HEK293 (cell line): Measurements from ENCODE around the gene RRP1B.
"Not testable (repeated sequence)": the region's sequence is repeated elsewhere in the genome, so short reads cannot be mapped to it uniquely, and the experiment has no call there.

Source experiments
- CTCF ChIA-PET: fragments of 350-600 bp; formaldehyde crosslinking; extraction: SDS; loops from one replicate; lab custom pipeline; 2021; ENCODE audit warnings: antibody characterized with exemption; lab: Yijun Ruan, JAX
- POLR2A ChIA-PET: fragments of 300-600 bp; formaldehyde crosslinking; extraction: SDS; loops from one replicate; lab custom pipeline; 2020; ENCODE audit warnings: antibody characterized with exemption, inconsistent platforms; lab: Yijun Ruan, JAX
- H3K27ac ChIP-seq: fragments of 200-500 bp; sonication (Bioruptor generic); 2 replicates; pipeline ENCODE4 v1.5.1; 2014; ENCODE audit warnings: low read depth, low read length, control low read depth, inconsistent platforms; ENCODE audit errors: extremely low read depth
- H3K36me3 ChIP-seq, 2 experiments: fragments of 200-500 bp in 1 of 2; sonication (Bioruptor generic) in 1 of 2; 1 replicate in 1 of 2; 2 replicates in 1 of 2; pipeline ENCODE4 v1.5.1; 2014 to 2017; ENCODE audit warnings: inconsistent platforms in 2 of 2, low read length in 2 of 2; ENCODE audit not compliant: control insufficient read depth in 2 of 2, insufficient read depth in 1 of 2
- H3K4me1 ChIP-seq: fragments of 200-500 bp; sonication (Bioruptor generic); 2 replicates; pipeline ENCODE4 v1.5.1; 2014; ENCODE audit warnings: mild to moderate bottlenecking, low read length, inconsistent platforms; ENCODE audit not compliant: control insufficient read depth, insufficient read depth
- H3K4me3 ChIP-seq: 2 replicates; pipeline ENCODE4 v1.5.1; 2011; ENCODE audit warnings: low read depth, mild to moderate bottlenecking, control low read depth, low read length, moderate library complexity
- H3K9me3 ChIP-seq: fragments of 200-500 bp; sonication (Bioruptor generic); 2 replicates; pipeline ENCODE4 v1.5.1; 2014; ENCODE audit warnings: low read depth, low read length, inconsistent platforms; ENCODE audit not compliant: control insufficient read depth, insufficient read depth
- GLI4 ChIP-seq: fragments of 450-650 bp; formaldehyde crosslinking; IDR thresholded peaks from 2 replicates; pipeline ENCODE4 v1.5.1; 2016; ENCODE audit warnings: missing biosample characterization, missing genetic modification characterization
- GLIS1 ChIP-seq: fragments of 450-650 bp; formaldehyde crosslinking; IDR thresholded peaks from 2 replicates; pipeline ENCODE4 v1.5.1; 2016; ENCODE audit warnings: missing biosample characterization, missing genetic modification characterization
- GLIS2 ChIP-seq: fragments of 450-650 bp; formaldehyde crosslinking; IDR thresholded peaks from 2 replicates; pipeline ENCODE4 v1.5.1; 2016; ENCODE audit warnings: missing biosample characterization, missing genetic modification characterization
- KLF16 ChIP-seq: fragments of 450-650 bp; formaldehyde crosslinking; IDR thresholded peaks from 2 replicates; pipeline ENCODE4 v1.5.1; 2017; ENCODE audit warnings: missing biosample characterization, missing genetic modification characterization
- YY2 ChIP-seq: fragments of 450-650 bp; formaldehyde crosslinking; IDR thresholded peaks from 2 replicates; pipeline ENCODE4 v1.5.1; 2016; ENCODE audit warnings: missing biosample characterization, missing genetic modification characterization
- ZIC2 ChIP-seq: fragments of 450-650 bp; formaldehyde crosslinking; IDR thresholded peaks from 2 replicates; pipeline ENCODE4 v1.5.1; 2016; ENCODE audit warnings: missing biosample characterization, missing genetic modification characterization
- ZNF121 ChIP-seq: fragments of 450-650 bp; formaldehyde crosslinking; IDR thresholded peaks from 2 replicates; pipeline ENCODE4 v1.5.1; 2016; ENCODE audit warnings: missing biosample characterization, missing genetic modification characterization
- ZNF155 ChIP-seq: fragments of 450-650 bp; formaldehyde crosslinking; IDR thresholded peaks from 2 replicates; pipeline ENCODE4 v1.5.1; 2016; ENCODE audit warnings: missing biosample characterization, missing genetic modification characterization
- ZNF175 ChIP-seq: fragments of 450-650 bp; formaldehyde crosslinking; IDR thresholded peaks from 2 replicates; pipeline ENCODE4 v1.5.1; 2016; ENCODE audit warnings: missing biosample characterization, missing genetic modification characterization
- ZNF184 ChIP-seq: fragments of 450-650 bp; IDR thresholded peaks from 2 replicates; pipeline ENCODE4 v1.5.1; 2018; ENCODE audit warnings: missing biosample characterization, mild to moderate bottlenecking, missing genetic modification characterization
- ZNF2 ChIP-seq: fragments of 450-650 bp; formaldehyde crosslinking; IDR thresholded peaks from 2 replicates; pipeline ENCODE4 v1.5.1; 2016; ENCODE audit warnings: missing biosample characterization, missing genetic modification characterization
- ZNF341 ChIP-seq: fragments of 450-650 bp; formaldehyde crosslinking; IDR thresholded peaks from 2 replicates; pipeline ENCODE4; 2016; ENCODE audit warnings: low read depth, missing biosample characterization, missing genetic modification characterization
- ZNF394 ChIP-seq: fragments of 450-650 bp; formaldehyde crosslinking; IDR thresholded peaks from 2 replicates; pipeline ENCODE4 v1.5.1; 2016; ENCODE audit warnings: missing biosample characterization, missing genetic modification characterization, mild to moderate bottlenecking, moderate library complexity, borderline replicate concordance
- ZNF423 ChIP-seq: fragments of 450-650 bp; formaldehyde crosslinking; IDR thresholded peaks from 2 replicates; pipeline ENCODE4 v1.5.1; 2016; ENCODE audit warnings: missing biosample characterization, missing genetic modification characterization
- ZNF610 ChIP-seq: fragments of 450-650 bp; formaldehyde crosslinking; IDR thresholded peaks from 2 replicates; pipeline ENCODE4 v1.5.1; 2016; ENCODE audit warnings: missing biosample characterization, missing genetic modification characterization, borderline replicate concordance
- ZNF654 ChIP-seq: fragments of 450-650 bp; formaldehyde crosslinking; IDR thresholded peaks from 2 replicates; pipeline ENCODE4 v1.5.1; 2016; ENCODE audit warnings: low read depth, missing biosample characterization, missing genetic modification characterization
- ZNF791 ChIP-seq: fragments of 450-650 bp; formaldehyde crosslinking; IDR thresholded peaks from 2 replicates; pipeline ENCODE4 v1.5.1; 2016; ENCODE audit warnings: missing biosample characterization, missing genetic modification characterization
- ZSCAN30 ChIP-seq: fragments of 450-650 bp; IDR thresholded peaks from 2 replicates; pipeline ENCODE4 v1.5.1; 2018; ENCODE audit warnings: missing biosample characterization, mild to moderate bottlenecking, missing genetic modification characterization, moderate library complexity

The RRP1B gene

DNA sequence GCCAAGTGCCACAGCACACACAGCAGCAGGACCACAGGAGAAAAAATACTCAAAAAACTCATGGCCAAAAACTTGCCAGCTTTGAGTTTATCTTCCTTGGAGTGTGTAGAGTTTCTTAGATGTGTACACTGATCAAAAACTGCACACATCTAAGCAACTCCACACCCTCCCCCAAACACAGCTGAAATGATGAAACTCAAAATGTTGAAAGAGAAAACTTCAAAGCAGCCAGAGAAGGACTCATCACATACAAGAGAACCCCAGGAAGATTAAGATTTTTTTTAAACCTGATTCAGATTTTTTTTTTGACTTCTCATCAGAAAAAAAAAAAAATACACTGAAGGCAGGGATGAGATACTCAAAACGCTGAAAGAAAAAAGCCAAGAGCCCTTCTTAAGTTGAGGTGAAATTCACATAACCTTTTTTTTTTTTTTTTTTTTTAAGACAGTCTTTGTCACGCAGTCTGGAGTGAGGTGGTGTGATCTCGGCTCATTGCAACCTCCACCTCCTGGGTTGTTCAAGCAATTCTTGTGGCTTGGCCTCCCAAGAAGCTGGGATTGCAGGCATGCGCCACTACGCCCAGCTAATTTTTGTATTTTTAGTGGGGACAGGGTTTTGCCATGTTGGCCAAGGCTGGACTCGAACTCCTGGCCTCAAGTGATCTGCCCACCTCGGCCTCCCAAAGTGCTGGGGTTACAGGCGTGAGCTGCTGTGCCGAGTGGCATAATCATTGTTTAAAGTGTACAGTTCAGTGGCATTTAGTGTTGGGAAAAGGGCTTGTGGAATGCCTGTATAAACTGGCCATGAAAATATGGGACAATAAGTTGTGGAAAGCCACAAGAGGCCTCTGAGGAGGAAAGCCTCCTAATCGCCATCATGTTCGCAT lies 38.6 kb downstream of the RRP1B start:
- TF ChIP-seq ZNF175 = no peak
- peak; percentile 56; the same call in 1 of the 2 replicates for TF ChIP-seq ZNF184 (tag by site-specific recombination)
- peak; percentile 87 for TF ChIP-seq GLIS1 (tag by site-specific recombination)
- no peak for TF ChIP-seq YY2 (tag by site-specific recombination)
- TF ChIP-seq ZNF791 (tag by site-specific recombination) = peak; percentile 87
- H3K9me3 ChIP-seq = no peaks in the 10 kb centered on the region
- no peak overlapping the region for H3K4me3 ChIP-seq
- ChIA-PET POLR2A (no interaction called here), CTCF (interaction anchor here (0.7 kb wide), 1 partner anchor 64 kb away, joined by 4 read pairs; no protein-coding TSS in a partner anchor)
- peaks cover 15 to 33% of the 10 kb centered on the region in 2 experiments for H3K36me3 ChIP-seq
- no peaks in the 10 kb centered on the region for H3K4me1 ChIP-seq
- H3K27ac ChIP-seq = no peak overlapping the region

GRCh38 chr21:43699492-43699777 lies 40.1 kb downstream of the RRP1B start:
- CTCF ChIA-PET, H3K4me3 ChIP-seq, H3K4me1 ChIP-seq, H3K27ac ChIP-seq, POLR2A ChIA-PET: not testable (repeated sequence)
- peaks cover 12 to 19% of the 10 kb centered on the region in 2 experiments for H3K36me3 ChIP-seq
- peak; percentile 67; the same call in 1 of the 2 replicates for TF ChIP-seq ZNF121 (tag by site-specific recombination)
- TF ChIP-seq, all 188 proteins: peak for 1; not testable (repeated sequence) for 187
- H3K9me3 ChIP-seq = not testable (repeated sequence)

DNA sequence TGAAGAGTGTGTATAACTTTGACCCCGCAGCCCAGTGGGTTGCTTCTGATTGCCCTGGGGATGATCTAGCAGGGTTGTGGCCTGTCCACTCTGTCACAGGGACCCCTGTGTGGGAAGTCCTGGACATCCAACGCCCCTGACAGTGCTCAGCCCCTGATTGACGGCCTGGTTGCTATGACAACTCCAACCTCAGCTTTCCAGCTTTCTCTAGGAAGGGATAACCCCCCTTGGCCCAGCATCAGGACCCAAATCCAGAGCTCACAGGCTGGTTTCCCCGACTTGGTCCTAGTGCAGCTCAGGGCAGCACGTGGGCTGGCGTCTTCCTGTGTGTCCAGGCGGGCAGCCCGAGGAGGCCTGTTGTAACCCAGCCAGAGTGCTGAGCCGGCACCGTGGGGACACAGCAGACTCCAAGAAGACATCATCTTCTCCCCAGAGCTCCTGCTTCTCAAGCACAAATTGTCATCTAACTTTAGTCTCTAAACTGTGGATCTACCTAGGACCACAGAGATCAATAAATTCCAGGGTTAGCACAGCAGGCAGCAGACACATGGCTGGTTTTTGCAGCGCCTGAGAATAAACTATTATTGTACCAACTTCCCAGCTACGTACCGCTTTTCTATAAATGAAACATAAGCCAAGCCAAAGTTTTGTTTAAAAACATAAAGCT lies 40.7 kb downstream of the RRP1B start:
- POLR2A ChIA-PET = interaction anchor here (1.9 kb wide), 1 partner anchor 28 kb away, joined by 4 read pairs; no protein-coding TSS in a partner anchor
- Histone ChIP-seq H3K9me3 (no peaks in the 10 kb centered on the region), H3K4me3 (no peak overlapping the region), H3K27ac (no peak overlapping the region), H3K36me3 (peaks cover 11 to 12% of the 10 kb centered on the region in 2 experiments), H3K4me1 (no peaks in the 10 kb centered on the region)
- 0 out of 2 replicates have a peak, but pooled peaks have one; percentile 8 for TF ChIP-seq ZIC2
- no peak for TF ChIP-seq ZNF394 (tag by site-specific recombination)
- CTCF ChIA-PET = interaction anchor here (0.7 kb wide), 1 partner anchor 90 kb away, joined by 3 read pairs; no protein-coding TSS in a partner anchor

GRCh38 chr21:43701936-43702784 lies 42.8 kb downstream of the RRP1B start:
- Histone ChIP-seq H3K27ac (no peak overlapping the region), H3K4me3 (no peak overlapping the region), H3K4me1 (no peaks in the 10 kb centered on the region), H3K36me3 (no peaks in the 10 kb centered on the region; a peak in 1 of 3 replicates)
- ChIA-PET POLR2A (interaction anchor here (1.9 kb wide), 1 partner anchor 26 kb away, joined by 4 read pairs; no protein-coding TSS in a partner anchor), CTCF (no interaction called here)
- 0 out of 2 replicates have a peak, but pooled peaks have one; percentile 10 for TF ChIP-seq GLIS1 (tag by site-specific recombination)
- TF ChIP-seq ZSCAN30 (tag by site-specific recombination) = no peak
- 0 out of 2 replicates have a peak, but pooled peaks have one; percentile 14 for TF ChIP-seq ZNF423
- TF ChIP-seq ZIC2 = peak; percentile 67; the same call in 1 of the 2 replicates
- no peak for TF ChIP-seq GLIS2 (tag by site-specific recombination)
- no peak for TF ChIP-seq KLF16
- TF ChIP-seq, all 188 proteins: peak for 3
- H3K9me3 ChIP-seq = no peaks in the 10 kb centered on the region

- Histone ChIP-seq H3K9me3 (no peaks in the 10 kb centered on the region), H3K4me1 (no peaks in the 10 kb centered on the region), H3K27ac (no peak overlapping the region), H3K4me3 (no peak overlapping the region), H3K36me3 (no peaks in the 10 kb centered on the region)
- ChIA-PET POLR2A (no interaction called here), CTCF (interaction anchor here (2.3 kb wide), 1 partner anchor 26 kb away, joined by 12 read pairs; no protein-coding TSS in a partner anchor)
- TF ChIP-seq ZNF155 (tag by site-specific recombination) = no peak
- TF ChIP-seq ZNF2 (tag by site-specific recombination) = no peak
- no peak for TF ChIP-seq GLI4 (tag by site-specific recombination)
- no peak for TF ChIP-seq ZNF610 (tag by site-specific recombination)
- no peak for TF ChIP-seq ZNF654 (tag by site-specific recombination)
- no peak for TF ChIP-seq ZNF341 (tag by site-specific recombination)
Measured at GRCh38 chr21:43702785-43703034, 43.4 kb downstream of the RRP1B start.
